Pancreas (tissue), 10 donors: ENCODE data around the gene FSTL4. TPM values are rescaled to one million over a fixed set of nuclear protein-coding genes. Genes with fewer than 3 reads are reported as not detected.

Source experiments
- ATAC-seq, 4 donors: fragments of 200-7000 bp; cut with Tn5 transposase; one replicate each; pipeline versions ENCODE4 v1.8.0 to v1.9.1; 2020; ENCODE audit warnings: mild to moderate bottlenecking in 4 of 4, moderate library complexity in 4 of 4
- DNase-seq, 6 donors: peaks; one replicate each; pipeline ENCODE4 v3.0.0-alpha.2; 2020
- FAIRE-seq: peaks from 2 replicates; lab custom pipeline; 2012; peaks lifted over from hg19 to GRCh38; lab: Jason Lieb, UNC
- H3K27ac ChIP-seq, 4 donors: fragments of 200-600 bp; sonication (generic); 1 replicate in 3 of 4; 2 replicates in 1 of 4; pipeline versions ENCODE4 v1.5.0 to v1.8.0; 2020
- H3K27me3 ChIP-seq, 4 donors: fragments of 200-600 bp; one replicate each; pipeline ENCODE4 v1.8.0; 2021
- H3K36me3 ChIP-seq, 3 donors: fragments of 200-600 bp; sonication (generic) in 1 of 3; one replicate each; pipeline versions ENCODE4 v1.5.0 to v1.8.0; 2020 to 2021
- H3K4me1 ChIP-seq, 3 donors: fragments of 200-600 bp; one replicate each; pipeline ENCODE4 v1.8.0; 2021
- H3K4me3 ChIP-seq, 4 donors: fragments of 200-600 bp; sonication (generic) in 2 of 4; one replicate each; pipeline versions ENCODE4 v1.5.0 to v1.8.0; 2020 to 2021
- H3K9me3 ChIP-seq, 4 donors: fragments of 200-600 bp; one replicate each; pipeline ENCODE4 v1.8.0; 2021
- CTCF ChIP-seq, 4 donors: fragments of 200-600 bp; sonication (generic) in 3 of 4; IDR thresholded peaks; one replicate each; pipeline versions ENCODE4 v1.5.0 to v1.8.0; 2021; ENCODE audit warnings: antibody characterized with exemption in 4 of 4
- WGBS, 2 donors: extraction: QIAGEN DNeasy Blood & Tissue Kit; methylation state at CpG; one replicate each; pipeline ENCODE4 v1.1.7; 2013; 5-methylcytosine and 5-hydroxymethylcytosine counted together
- intact Hi-C, 3 donors: fragments of 100-400 bp; cut with DNase I; formaldehyde crosslinking; loops; one replicate each; pipeline versions ENCODE4 v1.11.1 to v1.14.2; 2022
- polyA plus RNA-seq, 2 donors: library from polyadenylated mRNA; stranded (reverse); fragments of 200-250 nt; gene quantifications; one replicate each; pipeline ENCODE4 v1.2.3, GENCODE V29; 2013
- total RNA-seq, 6 donors: library from RNA; stranded (reverse); fragmentation: NEBNext Ultra II Directional in 4 of 6; extraction: Animal tissue kit (Norgen Biotek cat#: 25700) in 4 of 6; gene quantifications; one replicate each; pipeline versions ENCODE4 v1.2.1 to v1.2.4, GENCODE V29; 2021 to 2023
- donor health status: healthy with polysubstance abuse.
- donor health status: DM: no; HTN: no; CAD: no; lungs with moderate emphysema.
- donor health status: DM: no; HTN: no; CAD: no.
- donor health status: control.
- donor health status: control.
- donor health status: Bipolar disorder and iron deficiency.
- donor health status: DM: yes; HTN: yes; CAD: no.
- donor health status: DM: no; HTN: no; CAD: no.
- donor health status: DM: no; HTN: no; CAD: no.
- donor health status: DM: yes; HTN: yes; CAD: no.

FSTL4 gene
- total and polyA plus RNA-seq, 8 donors, result 0.68 to 2.4 (median 1.4) TPM

DNA sequence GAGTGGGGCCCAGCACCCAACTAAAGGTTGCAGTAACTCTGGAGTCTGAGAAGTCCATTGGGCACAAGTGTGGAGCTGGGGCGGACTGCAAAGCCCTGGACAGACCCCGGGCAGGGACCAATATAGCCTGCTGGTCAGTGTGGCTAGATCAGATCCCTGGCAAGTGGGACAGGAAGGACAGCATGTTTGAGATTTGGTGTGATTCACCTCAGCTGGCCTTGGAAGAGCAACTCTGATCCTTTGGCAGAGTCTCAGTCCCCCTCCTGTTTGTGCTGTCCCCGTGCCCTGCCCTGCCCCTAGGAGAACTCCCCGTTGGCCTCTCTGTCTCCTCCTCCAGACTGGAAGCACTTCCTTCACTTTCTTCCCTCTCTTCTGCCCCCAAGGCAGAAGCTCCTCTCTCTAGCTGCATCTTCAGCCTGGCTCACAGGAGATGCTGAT is 255.3 kb downstream of the FSTL4 start:
- Histone ChIP-seq H3K27me3 (no peaks in the 10 kb centered on the region), H3K4me1 (no peaks in the 10 kb centered on the region), H3K27ac (no peak overlapping the region), H3K36me3 (no peaks in the 10 kb centered on the region), H3K4me3 (no peak overlapping the region), H3K9me3 (no peaks in the 10 kb centered on the region)
- no peak for TF ChIP-seq CTCF (IDR thresholded peaks at IDR 0.05)
- DNase-seq (no peak), FAIRE-seq (no peak), ATAC-seq (no peak)
- 86 to 87% methylated on average over 4 of the region's 4 CpGs for WGBS, 2 donors
- intact Hi-C loops, result no loop called here

DNA sequence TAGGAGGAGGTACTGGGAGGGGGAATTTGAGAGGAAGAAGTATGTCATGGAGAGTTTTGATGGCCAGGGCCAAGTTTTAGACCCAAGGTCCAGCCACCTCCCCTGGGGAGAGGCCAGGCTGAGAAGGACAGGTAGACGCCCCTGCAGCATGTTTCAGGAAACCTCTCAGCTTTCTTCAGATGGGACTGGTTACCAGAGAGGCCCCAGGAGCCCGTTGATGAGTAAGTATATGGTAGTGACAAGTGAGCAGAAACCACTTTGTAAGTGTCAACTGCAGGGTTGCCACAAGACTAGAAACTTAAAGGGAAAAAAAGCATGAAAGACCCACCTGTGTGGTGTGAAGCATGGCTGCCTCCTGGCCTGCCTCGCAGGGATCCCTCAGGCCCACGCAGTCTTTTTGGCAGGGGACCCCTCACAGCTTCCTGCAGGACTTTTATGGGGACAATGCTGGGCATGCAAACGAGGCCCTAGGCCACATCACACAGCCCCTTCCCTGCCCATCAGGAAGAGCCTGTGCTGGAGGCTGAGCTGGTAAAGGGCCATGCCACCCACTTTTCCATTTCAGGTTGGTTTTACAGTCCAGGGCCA is 255.9 kb downstream of the FSTL4 start:
- DNase-seq (no peak), FAIRE-seq (no peak), ATAC-seq (no peak)
- no peaks in the 10 kb centered on the region for H3K9me3 ChIP-seq
- no peaks in the 10 kb centered on the region for H3K4me1 ChIP-seq
- H3K36me3 ChIP-seq, result no peaks in the 10 kb centered on the region
- no peaks in the 10 kb centered on the region for H3K27me3 ChIP-seq
- H3K4me3 ChIP-seq, result no peak overlapping the region
- H3K27ac ChIP-seq, result no peak overlapping the region
- TF ChIP-seq CTCF (IDR thresholded peaks at IDR 0.05), result no peak
- intact Hi-C loops, result no loop called here
- 71 to 78% methylated on average over 5 of the region's 5 CpGs for WGBS, 2 donors

- FAIRE-seq (no peak), ATAC-seq (no peak), DNase-seq (no peak)
- H3K4me1 ChIP-seq, result no peaks in the 10 kb centered on the region
- intact Hi-C loops, result no loop called here
- H3K4me3 ChIP-seq, result no peak overlapping the region
- H3K36me3 ChIP-seq, result no peaks in the 10 kb centered on the region
- H3K27ac ChIP-seq, result no peak overlapping the region
- no peaks in the 10 kb centered on the region for H3K9me3 ChIP-seq
- TF ChIP-seq CTCF (IDR thresholded peaks at IDR 0.05), result no peak
- no peaks in the 10 kb centered on the region for H3K27me3 ChIP-seq
- 84 to 86% methylated on average over 9 of the region's 9 CpGs for WGBS, 2 donors
Measured at GRCh38 chr5:133354323-133355185, 257.8 kb downstream of the FSTL4 start.

DNA sequence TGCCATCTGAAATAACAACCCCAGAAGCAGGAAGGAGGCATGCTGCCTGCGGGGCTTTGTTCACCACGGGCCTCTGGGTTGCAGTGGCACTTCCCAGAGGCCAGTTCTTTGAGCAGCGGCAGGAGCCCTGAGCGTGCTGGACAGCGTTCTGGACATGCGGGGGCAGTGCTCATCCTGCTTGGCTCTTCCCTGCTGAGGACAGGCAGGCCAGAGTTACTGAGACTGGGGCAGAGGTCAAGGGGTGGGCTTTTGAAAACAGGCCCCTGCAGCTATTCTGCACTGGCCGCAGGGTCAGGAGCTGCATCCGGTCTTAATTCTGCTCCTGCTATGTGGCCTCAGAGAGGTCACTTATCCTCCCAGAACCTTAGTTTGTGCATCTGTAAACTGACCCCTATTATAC is 258.6 kb downstream of the FSTL4 start:
- DNase-seq, result no peak
- Histone ChIP-seq H3K36me3 (no peaks in the 10 kb centered on the region), H3K27me3 (no peaks in the 10 kb centered on the region), H3K4me1 (no peaks in the 10 kb centered on the region), H3K27ac (no peak overlapping the region), H3K9me3 (no peaks in the 10 kb centered on the region), H3K4me3 (no peak overlapping the region)
- 65 to 71% methylated on average over 8 of the region's 8 CpGs for WGBS, 2 donors
- no peak for TF ChIP-seq CTCF (IDR thresholded peaks at IDR 0.05)
- no peak for FAIRE-seq
- intact Hi-C loops, result no loop called here
- ATAC-seq, result no peak

- H3K9me3 ChIP-seq, result no peaks in the 10 kb centered on the region
- no peak overlapping the region for H3K27ac ChIP-seq
- DNase-seq (no peak), FAIRE-seq (no peak), ATAC-seq (no peak)
- H3K27me3 ChIP-seq, result no peaks in the 10 kb centered on the region
- no peak for TF ChIP-seq CTCF (IDR thresholded peaks at IDR 0.05)
- no peaks in the 10 kb centered on the region for H3K4me1 ChIP-seq
- WGBS, 2 donors, result 91 to 98% methylated on average over 4 of the region's 4 CpGs
- intact Hi-C loops, result no loop called here
- no peak overlapping the region for H3K4me3 ChIP-seq
- no peaks in the 10 kb centered on the region for H3K36me3 ChIP-seq
Measured at GRCh38 chr5:133348406-133348805, 263.9 kb downstream of the FSTL4 start.
